Measurements from ENCODE around the gene CTSA. TPM values are rescaled to one million over a fixed set of nuclear protein-coding genes. Genes with fewer than 3 reads are reported as not detected.

CTSA gene
- total RNA-seq, result 82.0 TPM

- H3K4me3 ChIP-seq, result peak within 1 kb of the TSS; percentile 71 to 87
- H3K27ac ChIP-seq, result peak within 1 kb of the TSS; percentile 68 to 71
- TF ChIP-seq CTCF (IDR thresholded peaks at IDR 0.05), result no peak
- intact Hi-C loops (cut with DNase I), result loop anchor here (1.0 to 2.0 kb wide), 6 partner anchors 19 to 92 kb away; partner anchors contain the start of genes ACOT8, PCIF1 and ZSWIM3
- H3K4me1 ChIP-seq, result peaks cover 8 to 12% of the 10 kb centered on the region in 2 donors
- DNase-seq (ENCODE audit: low spot score in 2 of 2), result peak; percentile 76 to 96
- H3K9me3 ChIP-seq, result no peaks in the 10 kb centered on the region
- peaks cover 20 to 40% of the 10 kb centered on the region in 2 donors for H3K36me3 ChIP-seq
- no peaks in the 10 kb centered on the region for H3K27me3 ChIP-seq
These were observed at the start of gene CTSA, which contains the start of gene NEURL2 for GRCh38 chr20:45890985-45891983. TSS of gene CTSA (plus strand) at chr20:45891335. CDS start at chr20:45891569, 234 bp downstream. TSS of gene NEURL2 (minus strand) at chr20:45891208. CDS start at chr20:45890991, 217 bp downstream.

- DNase-seq (ENCODE audit: low spot score in 2 of 2), result no peak
- H3K36me3 ChIP-seq, result peaks cover 44 to 61% of the 10 kb centered on the region in 2 donors
- H3K9me3 ChIP-seq, result no peaks in the 10 kb centered on the region
- TF ChIP-seq CTCF (IDR thresholded peaks at IDR 0.05), result no peak
- peak overlapping the region; percentile 34 to 53 for H3K27ac ChIP-seq
- no peaks in the 10 kb centered on the region for H3K27me3 ChIP-seq
- H3K4me1 ChIP-seq, result peaks cover 3 to 13% of the 10 kb centered on the region in 2 donors
- intact Hi-C loops (cut with DNase I), result no loop called here
- H3K4me3 ChIP-seq, result no peak overlapping the region
These were observed 49.6 kb upstream of the CTSA start for GRCh38 chr20:45841407-45842129.

GRCh38 chr20:45842169-45842812 lies 48.8 kb upstream of the CTSA start:
- Histone ChIP-seq H3K27me3 (no peaks in the 10 kb centered on the region), H3K4me3 (no peak overlapping the region), H3K27ac (peak overlapping the region; percentile 34 to 53), H3K36me3 (peaks cover 50 to 68% of the 10 kb centered on the region in 2 donors), H3K9me3 (no peaks in the 10 kb centered on the region), H3K4me1 (peaks cover 0 to 10% of the 10 kb centered on the region in 2 donors)
- intact Hi-C loops (cut with DNase I), result no loop called here
- no peak for DNase-seq (ENCODE audit: low spot score in 2 of 2)
- no peak for TF ChIP-seq CTCF (IDR thresholded peaks at IDR 0.05)

GRCh38 chr20:45843506-45843905 lies 47.6 kb upstream of the CTSA start:
- H3K9me3 ChIP-seq, result no peaks in the 10 kb centered on the region
- H3K36me3 ChIP-seq, result peaks cover 53 to 70% of the 10 kb centered on the region in 2 donors
- no peaks in the 10 kb centered on the region for H3K27me3 ChIP-seq
- H3K27ac ChIP-seq, result no peak overlapping the region
- intact Hi-C loops (cut with DNase I), result no loop called here
- H3K4me3 ChIP-seq, result no peak overlapping the region
- peaks cover 0 to 10% of the 10 kb centered on the region in 2 donors for H3K4me1 ChIP-seq
- DNase-seq (ENCODE audit: low spot score in 2 of 2), result no peak
- no peak for TF ChIP-seq CTCF (IDR thresholded peaks at IDR 0.05)

GRCh38 chr20:45845452-45845851 lies 45.7 kb upstream of the CTSA start:
- H3K4me1 ChIP-seq, result peaks cover 0 to 10% of the 10 kb centered on the region in 2 donors
- H3K36me3 ChIP-seq, result peaks cover 46 to 69% of the 10 kb centered on the region in 2 donors
- no peak for DNase-seq (ENCODE audit: low spot score in 2 of 2)
- H3K27ac ChIP-seq, result peak overlapping the region in 1 of 2 donors; percentile 19
- no peak overlapping the region for H3K4me3 ChIP-seq
- intact Hi-C loops (cut with DNase I), result no loop called here
- no peaks in the 10 kb centered on the region for H3K9me3 ChIP-seq
- no peak for TF ChIP-seq CTCF (IDR thresholded peaks at IDR 0.05)
- no peaks in the 10 kb centered on the region for H3K27me3 ChIP-seq
